ENCODE results near the gene KDF1.

KDF1 gene

DNA sequence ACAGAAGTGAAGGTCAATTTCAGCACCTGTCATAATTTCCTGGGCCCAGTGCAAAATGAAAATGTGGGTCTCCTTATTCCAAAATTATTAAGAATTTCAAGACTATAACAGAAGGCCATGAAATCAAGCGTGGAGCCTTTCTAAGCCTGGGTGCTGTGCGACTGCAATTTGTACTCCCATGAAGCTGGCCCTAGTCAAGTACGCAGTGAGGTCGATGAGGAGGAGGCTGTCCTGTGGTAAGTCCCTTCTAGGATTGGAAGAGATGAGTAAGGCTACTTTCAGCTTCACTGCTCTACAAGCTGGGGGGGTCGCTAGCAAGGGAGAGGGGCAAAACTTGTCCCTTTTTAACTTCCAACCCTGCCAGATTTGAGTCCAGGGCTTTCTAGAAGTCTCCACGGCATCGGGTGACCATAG lies 39.1 kb downstream of the KDF1 start:
- in situ Hi-C loops (cut with MboI; ENCODE audit: low sequenced_read_pairs): no loop called here

DNA sequence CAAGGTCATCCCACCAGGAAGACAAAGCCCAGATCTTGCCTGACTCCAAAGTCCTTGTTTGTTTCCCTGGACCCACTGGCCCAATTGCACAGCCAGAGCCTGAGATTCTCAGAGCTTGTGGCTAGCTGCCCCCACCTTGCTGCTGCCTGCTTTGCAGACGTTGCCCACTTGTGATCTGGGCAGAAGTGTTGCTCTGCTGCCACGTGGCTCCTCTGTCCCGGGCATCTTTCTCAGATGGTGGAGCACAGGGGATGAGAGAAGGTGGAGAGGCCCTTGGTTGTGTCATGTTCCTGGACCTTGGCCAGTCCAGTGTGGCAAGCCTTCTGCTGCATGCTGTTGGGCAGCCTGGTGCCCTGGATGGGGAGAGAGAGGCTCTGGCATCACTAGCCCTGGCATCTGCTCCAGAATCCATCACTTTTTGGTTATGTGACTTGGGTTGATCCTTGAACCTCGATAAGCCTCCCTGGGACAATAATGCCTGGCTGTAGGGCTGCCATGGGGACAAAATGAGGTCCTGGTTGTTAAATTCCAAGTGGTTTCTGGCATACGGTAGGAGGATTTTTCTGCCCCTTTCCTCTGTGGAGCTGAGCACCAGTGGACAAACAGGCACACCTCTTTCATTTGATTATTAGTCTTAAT lies 44.9 kb downstream of the KDF1 start:
- in situ Hi-C loops (cut with MboI; ENCODE audit: low sequenced_read_pairs): no loop called here

DNA sequence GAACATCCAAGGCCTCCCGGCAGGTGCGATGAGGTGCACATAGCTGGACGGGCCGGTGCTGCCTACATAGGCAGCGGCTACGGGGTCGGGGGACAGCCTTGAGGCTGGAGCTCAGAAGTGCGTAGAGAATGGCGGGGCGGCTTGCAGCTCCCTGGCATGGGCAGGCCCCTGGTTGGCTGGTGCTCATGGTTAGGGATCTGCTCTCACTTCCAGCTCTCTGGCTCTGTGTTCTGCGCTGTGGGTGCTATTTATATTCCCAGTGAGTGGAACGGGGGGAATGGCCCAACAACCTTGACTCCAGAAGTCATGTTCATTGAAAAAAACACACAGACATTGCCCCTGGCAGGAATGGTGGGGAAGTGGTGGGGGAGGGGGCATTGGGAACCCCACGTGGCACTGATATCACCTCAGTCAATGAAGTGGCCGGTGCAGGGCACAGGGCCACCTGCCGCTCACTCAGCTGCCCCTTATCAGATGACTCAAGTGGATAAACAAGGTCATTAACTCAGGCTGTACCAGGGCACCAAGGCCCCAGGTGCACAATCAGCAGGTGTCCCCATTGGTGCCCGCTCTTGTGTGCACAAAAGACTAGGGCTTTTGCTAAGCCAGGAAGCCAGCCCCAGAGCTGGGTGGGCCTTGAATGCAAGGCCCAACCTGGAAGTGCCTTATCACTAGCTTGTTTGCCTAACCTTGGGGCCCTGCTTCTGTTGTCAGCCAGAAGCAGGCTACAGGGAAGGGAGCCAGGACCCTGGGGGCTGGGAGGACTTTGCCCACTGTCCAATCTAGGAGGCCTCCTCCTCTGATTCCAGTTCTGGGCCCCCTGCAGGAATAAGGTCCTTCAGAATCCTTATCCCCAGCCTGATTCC lies 46.3 kb downstream of the KDF1 start, which contains the start of gene NR0B2:
NR0B2 (minus strand) TSS at position 222 of the 866 bp plus-strand sequence; CDS start at position 187, 35 bp downstream.
- in situ Hi-C loops (cut with MboI; ENCODE audit: low sequenced_read_pairs): no loop called here

DNA sequence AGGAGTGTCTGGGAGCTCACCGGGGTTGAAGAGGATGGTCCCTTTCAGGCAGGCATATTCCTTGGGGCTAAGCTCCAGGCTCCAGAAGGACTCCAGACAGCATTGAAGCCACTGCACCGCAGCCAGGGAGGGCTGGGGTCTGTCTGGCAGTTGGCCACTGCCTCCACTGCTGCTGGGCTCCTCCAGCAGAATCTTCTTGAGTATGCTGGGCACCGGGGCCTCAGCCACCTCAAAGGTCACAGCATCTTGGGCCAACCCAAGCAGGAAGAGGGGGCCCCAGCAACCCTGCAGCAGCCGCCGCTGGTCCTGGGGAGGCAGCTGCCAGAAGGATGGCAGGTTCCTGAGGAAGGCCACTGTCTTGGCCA lies 46.9 kb downstream of the KDF1 start:
- in situ Hi-C loops (cut with MboI; ENCODE audit: low sequenced_read_pairs): no loop called here

DNA sequence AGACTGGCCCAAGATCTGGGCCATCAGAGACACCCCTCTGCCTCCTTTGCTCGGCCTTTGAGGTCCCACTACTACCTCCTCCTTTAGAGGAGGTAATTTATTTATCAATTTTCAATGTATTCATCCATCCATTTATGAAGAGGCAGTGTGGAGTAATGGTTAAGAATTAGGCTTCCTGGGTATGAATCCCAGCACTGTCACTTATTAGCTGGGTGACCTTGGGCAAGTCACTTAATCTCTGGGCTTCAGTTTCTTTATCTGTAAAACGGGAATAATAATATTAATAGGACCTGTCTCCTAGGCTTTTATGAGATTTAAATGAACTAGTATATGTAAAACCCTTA lies 48.1 kb downstream of the KDF1 start:
- in situ Hi-C loops (cut with MboI; ENCODE audit: low sequenced_read_pairs): no loop called here

DNA sequence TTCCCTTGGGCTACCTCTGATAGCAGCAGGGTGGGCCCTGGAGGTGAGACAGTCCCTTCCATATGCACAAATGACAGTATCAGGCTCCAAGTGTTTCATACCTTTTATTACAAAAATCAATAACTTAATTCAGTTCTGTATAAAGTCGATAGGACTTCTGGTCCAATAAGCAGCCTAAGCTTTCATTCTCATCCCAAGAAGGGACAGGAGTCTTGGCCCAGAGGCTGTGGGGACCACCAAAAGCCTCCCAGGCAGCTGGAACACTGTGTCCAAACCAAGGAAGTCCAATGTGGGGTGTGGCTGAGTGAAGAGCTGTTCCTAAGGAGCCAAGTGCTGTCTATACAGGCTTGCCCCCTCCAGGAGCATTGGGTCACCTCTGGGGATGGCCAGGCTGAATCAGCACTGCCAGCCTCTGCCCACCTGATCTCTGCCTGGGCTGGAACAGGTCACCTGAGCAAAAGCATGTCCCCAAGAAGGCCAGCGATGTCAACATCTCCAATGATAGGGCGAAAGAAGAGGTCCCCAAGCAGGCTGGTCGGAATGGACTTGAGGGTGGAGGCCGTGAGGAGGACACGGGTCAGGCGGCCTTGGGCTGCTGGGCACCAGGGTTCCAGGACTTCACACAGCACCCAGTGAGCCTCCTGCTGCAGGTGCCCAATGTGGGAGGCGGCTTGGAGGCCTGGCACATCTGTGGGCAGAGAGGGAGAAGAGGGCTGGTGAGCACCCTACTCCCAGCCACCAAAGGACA lies 48.7 kb downstream of the KDF1 start:
- in situ Hi-C loops (cut with MboI; ENCODE audit: low sequenced_read_pairs): no loop called here

DNA sequence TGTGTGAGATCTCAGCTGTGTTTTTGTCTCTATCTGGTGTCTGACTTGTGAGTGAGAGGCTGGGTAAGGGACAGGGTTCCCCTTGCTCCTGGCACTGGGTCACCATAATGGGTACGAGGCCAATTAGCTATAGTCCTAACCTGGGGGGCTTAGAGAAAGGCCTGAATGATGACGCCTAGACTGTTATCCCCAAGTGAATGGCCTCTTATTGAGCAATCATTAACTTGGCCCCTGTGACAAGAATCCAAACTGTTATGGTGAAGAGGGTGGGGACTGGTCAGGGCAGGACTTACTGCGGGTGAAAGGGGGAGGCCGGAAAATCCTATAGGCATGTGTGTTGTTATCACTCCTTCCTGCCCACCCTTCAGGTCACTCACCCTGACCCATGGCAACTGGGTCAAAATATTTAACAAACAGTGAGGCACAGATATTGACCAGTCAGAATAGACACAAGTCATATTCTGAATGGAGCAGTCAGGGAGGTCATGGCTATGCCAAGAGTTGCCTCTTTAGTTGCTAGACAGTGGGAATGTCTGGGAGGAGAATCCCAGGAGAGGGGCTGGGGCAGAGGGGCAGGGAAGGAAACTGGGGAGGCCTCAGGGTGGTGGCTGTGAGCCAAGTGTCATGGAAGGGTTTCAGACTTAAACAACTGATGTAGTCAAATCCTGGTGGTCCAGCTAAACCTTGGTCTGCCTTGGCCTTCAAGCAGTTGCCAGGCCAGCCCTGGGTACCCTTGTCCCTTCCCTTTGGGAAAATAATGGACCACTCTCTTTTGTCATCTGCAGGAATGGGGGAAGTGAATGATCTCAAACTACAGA lies 49.7 kb downstream of the KDF1 start:
- in situ Hi-C loops (cut with MboI; ENCODE audit: low sequenced_read_pairs): no loop called here

DNA sequence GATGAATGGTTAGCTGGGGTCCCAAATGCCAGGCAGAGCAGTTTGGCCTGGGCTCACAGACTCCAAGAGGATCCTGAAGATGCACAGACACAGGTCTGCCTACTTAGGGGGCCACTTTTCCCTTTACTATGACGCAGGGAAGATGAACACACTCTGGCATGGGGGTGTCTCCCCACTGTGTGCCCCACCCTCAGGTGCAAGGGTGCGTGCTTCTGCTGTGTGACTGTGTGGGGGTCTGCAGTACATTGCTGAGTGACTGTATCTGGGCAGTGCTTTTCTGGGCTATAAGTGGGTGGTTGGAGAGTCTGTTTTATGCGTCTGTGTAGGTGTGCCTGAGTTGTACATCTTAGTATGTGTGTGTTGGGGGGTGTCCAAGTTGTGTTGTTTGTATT lies 50.3 kb downstream of the KDF1 start:
- in situ Hi-C loops (cut with MboI; ENCODE audit: low sequenced_read_pairs): no loop called here

DNA sequence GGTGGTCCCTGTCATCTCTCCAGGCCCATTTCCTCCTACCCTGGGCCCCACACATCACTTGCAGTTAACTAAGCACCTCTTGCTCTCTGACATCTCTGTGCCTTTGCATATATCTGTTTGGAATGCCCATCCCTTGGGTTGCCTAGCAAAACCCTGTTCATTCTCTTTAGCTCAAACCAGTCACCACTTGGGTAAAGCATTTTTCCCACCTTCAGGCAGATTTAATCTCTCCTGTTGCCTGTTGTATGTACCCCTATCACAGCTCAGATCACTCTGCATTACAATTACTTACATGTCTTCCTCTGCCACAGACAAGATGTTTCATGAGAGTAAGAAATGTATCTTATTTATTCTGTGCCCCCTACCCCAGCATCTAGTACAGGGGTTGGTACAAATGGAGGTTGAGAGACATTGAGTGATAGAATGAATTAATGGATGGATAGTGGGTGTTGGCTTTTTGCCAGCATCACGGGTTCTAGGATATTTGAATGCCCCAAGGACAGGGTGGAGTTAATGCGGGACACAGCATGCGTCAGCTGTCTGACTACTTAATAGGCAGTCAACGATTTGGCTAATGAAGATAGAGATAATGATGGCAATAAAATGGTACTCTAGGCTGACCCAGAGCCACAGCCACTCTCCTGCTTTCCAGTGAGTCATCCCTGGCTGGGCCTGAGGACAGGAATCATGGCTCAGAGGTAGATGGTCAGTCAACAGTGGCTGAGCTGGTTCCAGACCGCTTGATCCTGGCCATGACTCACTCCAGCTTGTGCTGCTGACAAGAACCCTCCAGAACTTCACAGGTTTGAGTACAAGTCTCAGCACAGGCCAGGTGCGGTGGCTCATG lies 53.0 kb downstream of the KDF1 start:
- in situ Hi-C loops (cut with MboI; ENCODE audit: low sequenced_read_pairs): no loop called here

DNA sequence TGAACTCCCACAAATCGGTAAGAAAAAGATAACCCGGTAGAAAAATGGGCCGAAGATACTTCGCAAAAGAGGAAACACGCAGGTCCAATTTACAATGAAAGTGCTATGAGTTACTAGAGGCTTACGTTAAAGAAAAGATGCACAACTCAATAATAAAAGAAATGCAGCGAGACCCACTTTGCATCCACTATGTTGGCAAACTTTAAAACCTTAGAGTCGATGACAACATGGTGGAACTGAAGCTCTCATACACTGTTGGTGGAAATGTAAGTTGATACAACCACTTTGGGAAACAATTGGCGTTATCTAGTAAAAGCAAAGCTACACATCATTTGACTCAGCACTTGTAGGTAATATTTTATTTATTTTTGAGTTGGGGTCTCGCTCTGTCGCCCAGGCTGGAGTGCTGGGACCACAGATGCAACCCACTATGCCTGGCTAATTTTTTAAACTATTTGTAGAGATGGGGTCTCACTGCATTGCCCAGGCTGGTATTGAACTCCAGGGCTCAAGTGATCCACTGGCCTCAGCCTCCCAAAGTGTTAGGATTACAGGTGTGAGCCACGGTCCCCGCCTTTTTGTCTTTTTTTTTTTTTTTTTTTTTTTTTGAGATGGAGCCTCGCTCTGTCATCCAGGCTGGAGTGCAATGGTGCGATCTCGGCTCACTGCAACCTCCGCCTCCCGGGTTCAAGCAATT lies 59.3 kb downstream of the KDF1 start:
- in situ Hi-C loops (cut with MboI; ENCODE audit: low sequenced_read_pairs): no loop called here

DNA sequence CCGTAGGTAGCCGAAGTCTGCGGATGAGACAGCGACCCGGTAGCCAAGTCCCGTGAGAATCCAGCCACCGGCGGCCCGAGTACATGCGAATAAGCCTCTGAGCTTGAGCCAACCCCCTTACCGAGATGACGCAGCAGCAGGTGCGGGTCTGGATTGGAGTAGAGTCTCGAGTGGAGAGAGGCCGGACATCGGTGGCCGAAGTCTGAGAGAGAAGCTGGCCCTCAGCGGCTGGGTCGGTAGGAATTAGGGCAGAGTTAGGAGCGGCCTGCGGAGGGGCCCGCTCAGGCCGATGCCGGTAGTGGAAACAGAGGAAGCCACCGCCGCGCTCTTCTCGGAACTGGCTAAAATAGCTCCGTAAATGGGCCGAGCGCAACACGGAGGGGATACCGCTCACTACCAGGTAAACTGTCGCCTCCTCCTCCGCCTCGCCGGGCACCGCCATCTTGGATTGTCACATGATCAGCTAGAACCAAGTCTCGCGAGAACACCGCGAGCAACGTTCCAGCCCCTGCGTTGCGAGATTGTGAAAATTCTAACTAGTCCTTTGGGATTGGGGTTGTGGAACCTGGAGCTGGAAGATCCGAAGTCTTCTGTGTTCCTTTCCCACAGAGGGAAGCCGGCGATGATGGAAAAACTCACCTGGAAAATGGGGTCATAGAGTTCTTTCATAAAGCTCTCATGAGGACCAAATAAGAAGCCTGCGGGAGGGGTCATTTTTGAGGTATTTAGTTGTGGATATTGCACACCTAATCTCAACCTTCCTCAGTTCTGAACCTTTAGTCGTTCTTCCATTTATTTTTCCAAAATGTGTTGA lies 60.1 kb downstream of the KDF1 start, which contains the start of gene GPATCH3:
GPATCH3 (minus strand) TSS at position 467 of the 814 bp plus-strand sequence; CDS start at position 442, 25 bp downstream.
- in situ Hi-C loops (cut with MboI; ENCODE audit: low sequenced_read_pairs): no loop called here

Measured in HL-60/S4 treated with retinoic acid at 250 ng/mL for 4 days and 3 days (cell line).